Neuronal stem cell (in vitro differentiated cells): ENCODE data around the gene RNH1.
"Not testable (repeated sequence)": the region's sequence is repeated elsewhere in the genome, so short reads cannot be mapped to it uniquely, and the experiment has no call there.

Experiments used
- DNase-seq: peaks from one replicate; pipeline ENCODE4 v3.0.0-alpha.2; 2013; ENCODE audit warnings: low spot score
- H2AFZ ChIP-seq: one replicate; pipeline ENCODE4 v1.6.1; 2013; ENCODE audit warnings: mild to moderate bottlenecking, low read length, inconsistent platforms
- H2AK5ac ChIP-seq: 2 replicates; pipeline ENCODE4 v1.6.1; 2013; ENCODE audit warnings: low read depth, mild to moderate bottlenecking, inconsistent platforms, low read length, moderate library complexity, mixed read lengths
- H2BK120ac ChIP-seq: 2 replicates; pipeline ENCODE4 v1.6.1; 2013; ENCODE audit warnings: low read depth, mild to moderate bottlenecking, inconsistent platforms, low read length, moderate library complexity, mixed read lengths
- H2BK12ac ChIP-seq: one replicate; pipeline ENCODE4 v1.6.1; 2013; ENCODE audit warnings: low read length, inconsistent platforms
- H2BK15ac ChIP-seq: 2 replicates; pipeline ENCODE4 v1.6.1; 2013; ENCODE audit warnings: mild to moderate bottlenecking, low read length, inconsistent platforms, mixed read lengths
- H2BK5ac ChIP-seq: one replicate; pipeline ENCODE4 v1.6.1; 2013; ENCODE audit warnings: inconsistent platforms, mild to moderate bottlenecking, low read length, moderate library complexity
- H3K14ac ChIP-seq: one replicate; pipeline ENCODE4 v1.6.1; 2013; ENCODE audit warnings: low read length, inconsistent platforms
- H3K18ac ChIP-seq: 2 replicates; pipeline ENCODE4 v1.6.1; 2013; ENCODE audit warnings: low read length, inconsistent platforms
- H3K23ac ChIP-seq: 2 replicates; pipeline ENCODE4 v1.6.1; 2013; ENCODE audit warnings: low read depth, mild to moderate bottlenecking, mixed read lengths, low read length, inconsistent platforms; ENCODE audit not compliant: poor library complexity
- H3K27ac ChIP-seq: replicated peaks from 3 replicates; pipeline ENCODE4 v1.5.1; 2013; ENCODE audit warnings: low read length, inconsistent platforms
- H3K27me3 ChIP-seq, 3 experiments: 2 replicates each; pipeline ENCODE4 v1.6.1; 2013; ENCODE audit warnings: low read length in 3 of 3, mild to moderate bottlenecking in 2 of 3, inconsistent platforms in 1 of 3, low read depth in 1 of 3, mixed read lengths in 1 of 3, moderate library complexity in 1 of 3; ENCODE audit not compliant: control insufficient read depth in 3 of 3, insufficient read depth in 3 of 3
- H3K36me3 ChIP-seq, 2 donors: replicated peaks in 1 of 2; 2 replicates each; pipeline ENCODE4 v1.6.1; 2013; ENCODE audit warnings: low read length in 2 of 2; ENCODE audit not compliant: control insufficient read depth in 2 of 2, insufficient read depth in 2 of 2
- H3K4ac ChIP-seq: 2 replicates; pipeline ENCODE4 v1.6.1; 2013; ENCODE audit warnings: inconsistent platforms, mild to moderate bottlenecking, low read length, moderate library complexity
- H3K4me1 ChIP-seq, 2 donors: 1 replicate in 1 of 2; 2 replicates in 1 of 2; pipeline ENCODE4 v1.6.1; 2013; ENCODE audit warnings: low read length in 2 of 2, low read depth in 1 of 2; ENCODE audit not compliant: control insufficient read depth in 2 of 2, insufficient read depth in 1 of 2
- H3K4me2 ChIP-seq: one replicate; pipeline ENCODE4 v1.6.1; 2013; ENCODE audit warnings: mild to moderate bottlenecking, low read length, inconsistent platforms; ENCODE audit not compliant: insufficient read depth, poor library complexity, severe bottlenecking
- H3K4me3 ChIP-seq, 2 donors: 2 replicates each; pipeline ENCODE4 v1.5.1; 2013; ENCODE audit warnings: low read length in 2 of 2, mild to moderate bottlenecking in 2 of 2, inconsistent platforms in 1 of 2, moderate library complexity in 1 of 2
- H3K79me1 ChIP-seq: one replicate; pipeline ENCODE4 v1.6.1; 2013; ENCODE audit warnings: low read depth, mild to moderate bottlenecking, inconsistent platforms, low read length, moderate library complexity
- H3K9ac ChIP-seq: one replicate; pipeline ENCODE4 v1.6.1; 2013; ENCODE audit warnings: mild to moderate bottlenecking, low read depth, low read length, inconsistent platforms; ENCODE audit not compliant: poor library complexity
- H3K9me3 ChIP-seq, 2 donors: replicated peaks in 1 of 2; 2 replicates each; pipeline versions ENCODE3 to v1.6.1; 2013; ENCODE audit warnings: low read length in 2 of 2, mild to moderate bottlenecking in 2 of 2, inconsistent platforms in 1 of 2, low read depth in 1 of 2, mixed read lengths in 1 of 2, moderate library complexity in 1 of 2; ENCODE audit not compliant: control insufficient read depth in 2 of 2, insufficient read depth in 1 of 2
- H4K8ac ChIP-seq: one replicate; pipeline ENCODE4 v1.6.1; 2013; ENCODE audit warnings: low read depth, mild to moderate bottlenecking, inconsistent platforms, low read length, moderate library complexity
- H4K91ac ChIP-seq: one replicate; pipeline ENCODE4 v1.6.1; 2013; ENCODE audit warnings: low read length, low read depth, mild to moderate bottlenecking, inconsistent platforms; ENCODE audit not compliant: poor library complexity
- WGBS, 2 donors: extraction: QIAGEN DNeasy Blood & Tissue Kit; methylation state at CpG; one replicate each; pipeline ENCODE4 v1.1.7; 2013; ENCODE audit warnings: missing lambda C conversion rate in 2 of 2, mixed read lengths in 1 of 2; ENCODE audit not compliant: insufficient read length in 2 of 2, insufficient replicate concordance in 1 of 2; ENCODE audit errors: extremely low coverage in 2 of 2; 5-methylcytosine and 5-hydroxymethylcytosine counted together

RNH1 gene

GRCh38 chr11:518463-519202, 11.6 kb upstream of the RNH1 start:
- Histone ChIP-seq H3K4me1 (no peaks in the 10 kb centered on the region), H3K4ac (no peak overlapping the region), H3K9me3 (peaks cover 2 to 13% of the 10 kb centered on the region in 2 donors), H2BK5ac (no peak overlapping the region), H3K4me3 (no peak overlapping the region), H2BK15ac (no peak overlapping the region), H4K8ac (no peak overlapping the region), H3K9ac (no peak overlapping the region), H3K36me3 (peaks cover 2 to 11% of the 10 kb centered on the region in 2 donors), H2AFZ (peak overlapping the region; percentile 56), H3K23ac (no peak overlapping the region), H2AK5ac (no peak overlapping the region), H3K18ac (no peak overlapping the region), H3K27ac (no peak overlapping the region), H3K4me2 (peak overlapping the region; percentile 2), H3K27me3 (no peaks in the 10 kb centered on the region), H3K14ac (no peak overlapping the region), H2BK120ac (no peak overlapping the region), H3K79me1 (peaks cover 4% of the 10 kb centered on the region), H2BK12ac (no peak overlapping the region), H4K91ac (no peak overlapping the region)
- DNase-seq: peak; percentile 63
- WGBS, 2 donors: no CpG with 5 or more reads among the region's 74 CpGs

DNA sequence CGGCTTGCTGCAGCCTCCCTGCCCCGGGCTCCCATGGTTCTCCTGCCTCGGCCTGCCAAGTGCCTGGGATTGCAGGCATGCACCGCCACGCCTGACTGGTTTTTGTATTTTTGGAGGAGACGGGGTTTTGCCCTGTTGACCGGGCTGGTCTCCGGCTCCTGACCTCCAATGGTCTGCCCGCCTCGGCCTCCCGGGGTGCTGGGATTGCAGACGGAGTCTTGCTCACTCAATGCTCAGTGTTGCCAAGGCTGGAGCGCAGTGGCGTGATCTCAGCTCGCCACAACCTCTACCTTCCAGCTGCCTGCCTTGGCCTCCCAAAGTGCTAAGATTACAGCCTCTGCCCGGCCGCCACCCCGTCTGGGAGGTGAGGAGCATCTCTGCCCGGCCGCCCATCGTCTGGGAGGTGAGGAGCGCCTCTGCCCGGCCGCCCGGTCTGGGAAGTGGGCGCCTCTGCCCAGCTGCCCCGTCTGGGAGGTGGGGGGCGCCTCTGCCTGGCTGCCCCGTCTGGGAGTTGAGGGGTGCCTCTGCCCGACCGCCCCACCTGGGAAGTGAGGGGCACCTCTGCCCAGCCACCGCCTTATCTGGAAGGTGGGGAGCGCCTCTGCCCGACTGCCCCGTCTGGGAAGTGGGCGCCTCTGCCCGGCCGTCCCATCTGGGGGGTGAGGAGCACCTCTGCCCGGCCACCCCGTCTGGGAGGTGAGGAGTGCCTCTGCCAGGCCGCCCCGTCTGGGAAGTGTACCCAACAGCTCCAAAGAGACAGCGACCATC, 10.1 kb upstream of the RNH1 start:
- not testable (repeated sequence) for H3K27me3 ChIP-seq, H3K4me3 ChIP-seq, H2AFZ ChIP-seq, H3K23ac ChIP-seq, DNase-seq, H2BK15ac ChIP-seq, H3K27ac ChIP-seq, H3K4me2 ChIP-seq, H3K18ac ChIP-seq, H3K14ac ChIP-seq, H3K9ac ChIP-seq, H4K8ac ChIP-seq, H3K4ac ChIP-seq, H2BK120ac ChIP-seq, H3K79me1 ChIP-seq, H2BK5ac ChIP-seq, H4K91ac ChIP-seq, H2AK5ac ChIP-seq, H3K4me1 ChIP-seq, H2BK12ac ChIP-seq
- Histone ChIP-seq H3K9me3 (peaks cover 2 to 13% of the 10 kb centered on the region in 2 donors), H3K36me3 (peaks cover 2 to 22% of the 10 kb centered on the region in 2 donors)
- WGBS, 2 donors: no CpG with 5 or more reads among the region's 43 CpGs

DNA sequence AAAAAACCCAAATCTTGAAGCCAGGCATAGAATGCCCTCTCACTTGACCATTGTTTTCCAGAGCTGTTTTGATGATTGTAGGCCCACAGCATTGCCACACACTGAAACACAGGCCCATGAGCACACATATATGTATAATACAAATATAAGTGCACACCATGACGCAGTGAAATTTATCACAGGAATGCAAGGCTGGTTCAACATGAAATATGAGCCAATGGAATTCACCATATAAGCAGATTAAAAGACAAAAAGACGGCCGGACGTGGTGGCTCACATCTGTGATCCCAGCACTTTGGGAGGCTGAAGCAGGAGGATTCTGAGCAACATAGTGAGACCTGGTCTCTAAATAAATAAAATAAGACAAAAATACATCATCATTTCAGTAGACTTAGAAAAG, 9.4 kb upstream of the RNH1 start:
- Histone ChIP-seq H3K36me3 (peaks cover 2 to 25% of the 10 kb centered on the region in 2 donors), H2BK15ac (no peak overlapping the region), H3K23ac (no peak overlapping the region), H2BK12ac (no peak overlapping the region), H3K14ac (no peak overlapping the region), H3K27me3 (no peaks in the 10 kb centered on the region), H2AFZ (no peak overlapping the region), H3K4me3 (no peak overlapping the region), H4K8ac (no peak overlapping the region), H3K4me1 (no peaks in the 10 kb centered on the region), H3K4ac (no peak overlapping the region), H3K9me3 (peaks cover 2 to 13% of the 10 kb centered on the region in 2 donors), H3K79me1 (peaks cover 4% of the 10 kb centered on the region), H3K18ac (no peak overlapping the region), H4K91ac (no peak overlapping the region), H2BK120ac (no peak overlapping the region), H3K27ac (no peak overlapping the region), H2BK5ac (no peak overlapping the region), H3K9ac (no peak overlapping the region), H3K4me2 (no peak overlapping the region), H2AK5ac (no peak overlapping the region)
- DNase-seq: no peak
- whole genome bisulfite sequencing, 2 donors: no CpG with 5 or more reads among the region's 4 CpGs

DNA sequence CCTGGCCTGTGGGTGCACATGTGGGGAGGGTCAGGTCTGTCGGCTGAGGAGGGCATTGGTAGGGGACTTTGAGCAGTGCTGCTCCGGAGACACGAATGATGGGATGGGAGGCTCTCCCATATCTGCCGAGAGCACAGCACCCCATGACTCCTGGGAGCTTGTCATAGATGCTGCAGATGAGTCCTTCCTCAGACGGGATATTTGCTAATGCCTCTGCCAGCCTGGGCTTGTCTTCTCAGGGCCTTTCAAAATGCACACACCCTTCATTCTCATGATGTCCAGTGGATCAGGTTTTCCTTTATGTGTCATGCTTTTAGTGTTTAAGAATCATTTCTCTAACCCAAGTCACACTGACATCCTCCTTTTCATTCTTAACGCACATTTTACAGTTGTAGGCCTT, 8.1 kb upstream of the RNH1 start:
- Histone ChIP-seq H2AFZ (no peak overlapping the region), H3K79me1 (peaks cover 4% of the 10 kb centered on the region), H3K14ac (no peak overlapping the region), H2AK5ac (no peak overlapping the region), H4K91ac (no peak overlapping the region), H3K4me3 (no peak overlapping the region), H2BK15ac (no peak overlapping the region), H3K36me3 (peaks cover 2 to 33% of the 10 kb centered on the region in 2 donors), H2BK120ac (no peak overlapping the region), H2BK5ac (no peak overlapping the region), H3K4ac (no peak overlapping the region), H3K27ac (no peak overlapping the region), H3K9me3 (peaks cover 0 to 13% of the 10 kb centered on the region in 2 donors), H3K9ac (no peak overlapping the region), H3K4me1 (no peaks in the 10 kb centered on the region), H4K8ac (no peak overlapping the region), H3K27me3 (no peaks in the 10 kb centered on the region), H2BK12ac (no peak overlapping the region), H3K18ac (no peak overlapping the region), H3K4me2 (no peak overlapping the region), H3K23ac (no peak overlapping the region)
- no CpG with 5 or more reads among the region's 6 CpGs for WGBS, 2 donors
- DNase-seq: no peak
